GM12872 (cell line): Measurements from ENCODE around the gene CELA1.

Source experiments
- TF ChIP-seq, protein P1 (sequence below): IDR thresholded peaks from 3 replicates; pipeline ENCODE4 v1.5.1; 2011; ENCODE audit warnings: low read depth, mild to moderate bottlenecking, low read length, moderate library complexity; ENCODE audit not compliant: insufficient read depth

The CELA1 gene

DNA sequence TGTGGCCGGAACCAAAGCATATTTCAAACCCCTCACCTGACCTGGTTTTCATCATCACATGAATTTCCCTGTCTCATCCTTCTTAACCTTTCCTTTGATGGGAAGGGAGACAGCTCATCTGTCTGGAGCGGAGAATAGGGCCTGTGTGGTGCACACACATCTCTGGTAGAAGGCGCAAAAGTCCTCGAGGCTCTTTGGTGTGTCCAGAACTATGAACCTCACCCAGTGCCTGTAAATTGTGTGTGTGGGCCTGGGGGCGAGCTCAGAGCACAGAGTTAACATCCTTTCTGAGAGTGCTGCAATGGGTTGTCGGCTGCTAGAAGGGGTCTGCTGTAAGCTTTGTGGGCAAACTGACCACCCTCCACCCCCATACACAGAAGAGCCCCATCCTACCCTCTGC lies 44.0 kb upstream of the CELA1 start:
- TF ChIP-seq, protein P1, sequence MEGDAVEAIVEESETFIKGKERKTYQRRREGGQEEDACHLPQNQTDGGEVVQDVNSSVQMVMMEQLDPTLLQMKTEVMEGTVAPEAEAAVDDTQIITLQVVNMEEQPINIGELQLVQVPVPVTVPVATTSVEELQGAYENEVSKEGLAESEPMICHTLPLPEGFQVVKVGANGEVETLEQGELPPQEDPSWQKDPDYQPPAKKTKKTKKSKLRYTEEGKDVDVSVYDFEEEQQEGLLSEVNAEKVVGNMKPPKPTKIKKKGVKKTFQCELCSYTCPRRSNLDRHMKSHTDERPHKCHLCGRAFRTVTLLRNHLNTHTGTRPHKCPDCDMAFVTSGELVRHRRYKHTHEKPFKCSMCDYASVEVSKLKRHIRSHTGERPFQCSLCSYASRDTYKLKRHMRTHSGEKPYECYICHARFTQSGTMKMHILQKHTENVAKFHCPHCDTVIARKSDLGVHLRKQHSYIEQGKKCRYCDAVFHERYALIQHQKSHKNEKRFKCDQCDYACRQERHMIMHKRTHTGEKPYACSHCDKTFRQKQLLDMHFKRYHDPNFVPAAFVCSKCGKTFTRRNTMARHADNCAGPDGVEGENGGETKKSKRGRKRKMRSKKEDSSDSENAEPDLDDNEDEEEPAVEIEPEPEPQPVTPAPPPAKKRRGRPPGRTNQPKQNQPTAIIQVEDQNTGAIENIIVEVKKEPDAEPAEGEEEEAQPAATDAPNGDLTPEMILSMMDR = no peak

DNA sequence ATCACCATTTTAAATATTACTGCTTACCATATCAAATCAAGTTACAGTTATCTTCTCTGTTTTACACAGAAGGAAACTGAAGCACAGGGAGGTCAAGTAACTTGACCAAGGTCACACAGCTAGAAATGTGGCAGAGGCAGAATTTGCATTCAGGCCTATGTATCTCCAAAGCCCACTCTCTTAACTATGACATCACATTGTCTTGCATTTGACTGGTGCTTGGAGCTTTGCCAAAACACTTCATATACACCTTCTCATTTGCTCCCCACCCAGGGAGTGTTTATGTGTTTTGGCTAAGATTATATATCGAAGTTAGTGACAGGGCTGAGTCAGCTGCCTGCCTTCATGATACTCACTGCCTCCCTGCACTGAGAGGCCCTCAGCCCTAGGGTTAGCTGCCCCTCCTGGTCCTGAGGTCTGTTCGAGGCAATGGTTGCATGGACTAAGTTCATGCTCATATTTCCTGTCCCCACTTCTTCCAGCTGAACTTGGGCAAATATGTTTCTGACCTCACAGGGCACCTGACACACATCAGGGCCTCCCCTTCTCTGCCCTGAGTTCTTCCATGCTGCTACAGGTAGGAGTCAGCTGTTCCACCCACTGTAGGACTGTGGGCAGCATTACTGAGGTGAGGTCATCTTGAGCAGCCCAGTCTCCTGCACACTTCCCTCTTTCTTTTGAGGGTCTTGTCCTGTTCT lies 43.0 kb upstream of the CELA1 start:
- TF ChIP-seq, protein P1 = no peak

- TF ChIP-seq, protein P1 = no peak
These were observed 42.4 kb upstream of the CELA1 start for GRCh38 chr12:51388846-51389245.

- TF ChIP-seq, protein P1 = no peak
These were observed 41.8 kb upstream of the CELA1 start for GRCh38 chr12:51388069-51388799.

DNA sequence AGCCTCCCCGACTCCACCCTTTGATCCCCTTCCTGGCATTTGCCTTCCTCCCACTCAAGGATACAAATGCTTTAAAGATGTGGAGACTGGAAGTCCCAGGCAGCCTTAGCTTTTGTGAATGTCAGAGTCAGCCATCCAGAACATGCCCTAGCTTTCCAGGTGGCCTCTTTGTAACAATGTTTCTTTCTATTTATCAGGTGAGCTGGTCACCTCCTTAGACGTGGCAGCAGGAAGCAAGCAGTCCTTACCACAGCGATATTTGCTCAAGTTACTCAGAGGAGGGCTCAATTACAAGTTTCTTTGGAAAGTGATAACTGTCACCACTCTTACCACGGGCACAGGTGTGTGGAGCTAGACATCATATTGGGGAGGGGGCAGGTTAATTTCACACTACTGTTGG lies 39.9 kb upstream of the CELA1 start:
- TF ChIP-seq, protein P1 = no peak

- TF ChIP-seq, protein P1 = no peak
These were observed 36.9 kb upstream of the CELA1 start for GRCh38 chr12:51383269-51383905.

- TF ChIP-seq, protein P1 = no peak
These were observed 35.7 kb upstream of the CELA1 start for GRCh38 chr12:51382173-51382572.
